ENCODE results near the gene ACVR2B.
"Not testable (repeated sequence)": the region's sequence is repeated elsewhere in the genome, so short reads cannot be mapped to it uniquely, and the experiment has no call there.

ACVR2B gene

GRCh38 chr3:38453075-38453912 lies at the start of gene ACVR2B:
Gene ACVR2B, plus strand, starts transcription at chr3:38453890. Its CDS starts 433 bp downstream, at chr3:38454323.
- peak; percentile 62 for DNase-seq (ENCODE audit: low read depth)

- no peak for DNase-seq (ENCODE audit: low read depth)
Observed at GRCh38 chr3:38404286-38404685, 49.4 kb upstream of the ACVR2B start.

GRCh38 chr3:38411591-38411990 lies 42.1 kb upstream of the ACVR2B start:
- DNase-seq (ENCODE audit: low read depth): no peak

- DNase-seq (ENCODE audit: low read depth): not testable (repeated sequence)
Observed at GRCh38 chr3:38420758-38421157, 32.9 kb upstream of the ACVR2B start.

GRCh38 chr3:38421679-38422336 lies 31.9 kb upstream of the ACVR2B start:
- DNase-seq (ENCODE audit: low read depth): no peak

GRCh38 chr3:38426798-38427426 lies 26.8 kb upstream of the ACVR2B start:
- DNase-seq (ENCODE audit: low read depth): not testable (repeated sequence)

GRCh38 chr3:38432871-38433658 lies 20.6 kb upstream of the ACVR2B start:
- DNase-seq (ENCODE audit: low read depth): not testable (repeated sequence)

- not testable (repeated sequence) for DNase-seq (ENCODE audit: low read depth)
Observed at GRCh38 chr3:38433661-38434060, 20.0 kb upstream of the ACVR2B start.

- not testable (repeated sequence) for DNase-seq (ENCODE audit: low read depth)
Observed at GRCh38 chr3:38438436-38439069, 15.1 kb upstream of the ACVR2B start.

- DNase-seq (ENCODE audit: low read depth): not testable (repeated sequence)
Observed at GRCh38 chr3:38443205-38443604, 10.5 kb upstream of the ACVR2B start.

GRCh38 chr3:38446085-38446686 lies 7.5 kb upstream of the ACVR2B start:
- DNase-seq (ENCODE audit: low read depth): no peak

- no peak for DNase-seq (ENCODE audit: low read depth)
Observed at GRCh38 chr3:38446812-38447211, 6.9 kb upstream of the ACVR2B start.

- no peak for DNase-seq (ENCODE audit: low read depth)
Observed at GRCh38 chr3:38450853-38451252, 2.8 kb upstream of the ACVR2B start.

GRCh38 chr3:38453913-38454177 lies 155 bp downstream of the ACVR2B start:
- DNase-seq (ENCODE audit: low read depth): no peak

- DNase-seq (ENCODE audit: low read depth): no peak
Observed at GRCh38 chr3:38454178-38454883, 641 bp downstream of the ACVR2B start.

- DNase-seq (ENCODE audit: low read depth): peak; percentile 24
Observed at GRCh38 chr3:38454884-38455638, 1.4 kb downstream of the ACVR2B start.

GRCh38 chr3:38455639-38456430 lies 2.1 kb downstream of the ACVR2B start:
- DNase-seq (ENCODE audit: low read depth): no peak

- DNase-seq (ENCODE audit: low read depth): no peak
Observed at GRCh38 chr3:38457111-38458003, 3.7 kb downstream of the ACVR2B start.

All from stimulated activated CD8-positive, alpha-beta memory T cell treated with anti-CD3 and anti-CD28 coated beads, Interleukin-4, amount 100 ng/mL, for 24 hours (primary cell).